Cardiac fibroblast (primary cell): ENCODE measurements around the gene GALNS.

Source experiments
- DNase-seq, 2 donors: peaks; one replicate each; pipeline versions ENCODE4 v3.0.0 to v3.0.0-alpha.2; 2010; ENCODE audit warnings: low read depth in 2 of 2
- H3K4me3 ChIP-seq, 2 donors: replicated peaks in 1 of 2; 1 replicate in 1 of 2; 2 replicates in 1 of 2; pipeline ENCODE4 v1.5.1; 2011; ENCODE audit warnings: low read depth in 2 of 2, low read length in 2 of 2, mild to moderate bottlenecking in 2 of 2, moderate library complexity in 1 of 2
- CTCF ChIP-seq: IDR thresholded peaks from one replicate; pipeline ENCODE4 v1.5.1; 2011; ENCODE audit warnings: low read depth, mild to moderate bottlenecking, low read length, inconsistent platforms

The GALNS gene

GRCh38 chr16:88901718-88902337 lies 45.1 kb upstream of the GALNS start:
- no peak for TF ChIP-seq CTCF
- H3K4me3 ChIP-seq = no peak overlapping the region
- DNase-seq = no peak

GRCh38 chr16:88900662-88901052 lies 43.9 kb upstream of the GALNS start:
- TF ChIP-seq CTCF = no peak
- no peak for DNase-seq
- no peak overlapping the region for H3K4me3 ChIP-seq

- no peak for TF ChIP-seq CTCF
- H3K4me3 ChIP-seq = no peak overlapping the region
- no peak for DNase-seq
These were observed 43.3 kb upstream of the GALNS start for GRCh38 chr16:88899901-88900661.

- H3K4me3 ChIP-seq = no peak overlapping the region
- no peak for TF ChIP-seq CTCF
- no peak for DNase-seq
These were observed 41.1 kb upstream of the GALNS start for GRCh38 chr16:88897696-88898425.

GRCh38 chr16:88896238-88897070 lies 39.7 kb upstream of the GALNS start:
- no peak for TF ChIP-seq CTCF
- no peak overlapping the region for H3K4me3 ChIP-seq
- no peak for DNase-seq

GRCh38 chr16:88895335-88895734 lies 38.6 kb upstream of the GALNS start:
- DNase-seq = no peak
- no peak overlapping the region for H3K4me3 ChIP-seq
- no peak for TF ChIP-seq CTCF
